Hypothalamus (tissue), 51 donors: ENCODE results near the gene DNAJA2.
"Not testable (repeated sequence)": the region's sequence is repeated elsewhere in the genome, so short reads cannot be mapped to it uniquely, and the experiment has no call there.

Experiments
- DNase-seq, 51 donors: peaks; one replicate each; lab custom pipeline; 2025; lab: John Stamatoyannopoulos, UW

Gene DNAJA2

DNA sequence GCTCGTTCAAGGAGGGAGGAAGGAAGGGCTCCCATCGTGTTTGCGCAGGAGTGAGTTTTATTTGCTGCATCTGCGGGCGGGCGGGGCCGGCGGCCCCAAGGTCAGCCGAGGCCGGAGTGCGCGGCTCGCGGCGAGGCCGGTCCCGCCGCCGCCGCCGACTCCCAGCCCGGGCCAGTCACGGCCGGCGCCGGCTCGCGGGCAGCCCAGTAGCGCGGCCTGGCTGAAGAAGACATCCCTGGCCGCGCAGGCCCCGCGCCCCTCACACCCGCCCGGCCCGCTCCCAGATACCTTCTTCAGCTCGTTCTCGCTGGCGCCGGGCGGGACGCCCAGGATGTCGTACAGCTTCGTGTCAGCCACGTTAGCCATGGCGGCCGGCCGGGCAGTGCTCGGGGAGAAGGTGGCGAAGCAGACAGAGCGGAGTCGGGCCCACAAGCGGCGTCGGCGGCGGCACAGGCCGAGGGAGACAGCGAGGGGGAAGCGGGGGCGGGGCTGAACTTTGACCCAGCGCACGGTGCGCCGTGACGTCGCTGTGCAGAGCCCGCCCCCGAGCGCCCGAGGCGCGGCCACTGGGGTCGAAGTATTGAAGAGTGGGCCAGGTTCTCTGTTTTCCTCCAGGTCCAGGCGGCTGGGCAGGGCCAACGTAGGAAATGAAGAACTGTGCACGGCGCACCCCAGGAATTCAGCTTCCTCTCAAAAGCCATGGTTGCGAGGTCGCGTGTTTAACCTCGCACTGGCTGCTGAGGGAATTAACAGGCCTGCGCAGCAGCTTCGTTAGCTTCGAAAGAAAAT is at the start of gene DNAJA2:
Gene DNAJA2 (minus strand): TSS at position 468 of the 789 bp plus-strand sequence. CDS start 102 bp downstream, at position 366.
- peak; percentile 29 to 93 (median 84) for DNase-seq

DNA sequence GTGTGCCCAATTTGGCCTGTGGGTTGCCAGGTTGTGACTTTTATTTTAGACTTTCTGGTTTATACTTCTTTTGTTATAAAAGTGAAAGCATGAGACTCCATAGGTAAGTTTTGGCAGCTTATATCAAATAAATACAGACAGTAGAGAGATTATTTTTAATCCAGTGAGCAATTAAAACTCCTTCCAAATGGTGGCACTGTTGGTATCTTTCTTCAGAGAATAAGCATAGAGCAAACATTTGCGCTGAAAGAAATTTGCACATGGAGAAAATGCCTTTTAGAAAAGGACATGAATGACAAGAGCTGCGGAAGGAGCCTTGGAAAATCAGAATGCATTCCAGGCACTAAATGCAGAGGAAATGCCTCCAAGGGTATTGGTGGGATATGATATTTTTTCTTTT is 46.1 kb upstream of the DNAJA2 start:
- DNase-seq = no peak

DNA sequence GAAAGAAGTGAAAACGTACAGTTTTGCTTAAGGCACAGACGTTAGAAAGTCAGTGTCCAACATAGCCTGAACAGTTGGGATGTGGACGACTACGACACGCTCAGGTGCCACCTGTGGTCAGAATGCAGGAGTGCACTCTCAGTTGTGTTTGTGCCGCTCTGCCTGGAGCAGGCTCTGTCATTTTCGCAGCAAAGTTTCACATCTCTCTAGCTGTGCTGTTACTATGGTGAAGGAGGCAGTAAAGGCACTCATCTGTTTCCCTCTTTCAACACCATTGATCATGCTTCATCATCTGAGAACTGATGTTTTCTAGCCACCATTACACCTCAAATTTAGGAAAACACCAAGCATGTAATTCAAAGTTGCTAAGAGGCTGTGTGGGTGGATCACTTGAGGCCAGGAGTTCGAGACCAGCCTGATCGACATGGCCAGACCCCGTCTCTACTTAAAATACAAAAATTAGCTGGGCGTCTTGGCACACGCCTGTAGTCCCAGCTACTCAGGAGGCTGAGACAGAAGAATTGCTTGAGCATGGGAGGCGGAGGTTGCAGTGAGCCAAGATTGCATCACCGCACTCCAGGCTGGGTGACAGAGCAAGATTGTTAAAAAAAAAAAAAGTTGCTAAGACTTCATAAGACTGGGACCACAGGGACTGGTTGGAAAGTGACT is 44.9 kb upstream of the DNAJA2 start:
- peak in 14 of 51 donors; percentile 1 to 37 (median 8) for DNase-seq

DNA sequence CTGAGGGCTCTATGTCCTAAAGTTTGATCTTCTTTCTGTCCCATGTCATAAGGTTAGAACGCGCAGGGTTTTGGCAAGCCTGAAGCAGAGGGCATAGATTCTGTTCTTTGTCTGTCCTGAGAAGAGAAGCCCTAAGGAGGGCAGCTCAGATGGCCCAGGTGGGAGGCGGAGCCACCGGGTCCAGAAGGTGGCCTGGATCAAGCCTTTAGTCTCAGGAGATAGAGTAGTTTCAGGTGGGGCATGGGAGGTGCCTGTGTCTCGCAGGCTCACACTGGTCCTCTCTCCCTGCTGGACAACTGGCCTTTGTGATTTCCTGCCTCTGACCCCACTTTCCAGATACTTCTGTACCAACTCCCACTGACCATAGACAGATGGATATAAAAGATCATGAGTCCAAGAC is 44.2 kb upstream of the DNAJA2 start:
- DNase-seq = no peak

DNA sequence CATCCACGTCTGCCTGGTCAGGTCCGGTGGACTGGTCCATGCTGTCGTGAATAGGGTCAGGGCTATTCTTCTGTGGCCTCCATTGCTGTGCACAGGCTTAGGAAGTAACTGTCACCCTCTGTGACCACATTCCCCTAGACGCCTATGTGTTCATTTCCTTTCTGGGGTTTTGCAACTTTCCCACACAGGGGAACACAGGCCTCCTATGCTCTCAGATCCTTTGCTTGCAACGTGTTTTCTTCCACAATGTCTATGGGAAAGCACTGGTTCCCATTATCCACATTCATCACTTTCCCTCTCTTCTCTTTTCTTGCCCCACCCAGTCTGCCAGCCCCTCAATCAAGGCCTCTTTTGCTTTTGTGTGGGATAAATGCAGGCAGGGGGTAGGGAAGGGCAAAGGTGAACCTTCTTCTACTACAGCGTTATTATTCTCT is 43.2 kb upstream of the DNAJA2 start:
- DNase-seq = no peak

DNA sequence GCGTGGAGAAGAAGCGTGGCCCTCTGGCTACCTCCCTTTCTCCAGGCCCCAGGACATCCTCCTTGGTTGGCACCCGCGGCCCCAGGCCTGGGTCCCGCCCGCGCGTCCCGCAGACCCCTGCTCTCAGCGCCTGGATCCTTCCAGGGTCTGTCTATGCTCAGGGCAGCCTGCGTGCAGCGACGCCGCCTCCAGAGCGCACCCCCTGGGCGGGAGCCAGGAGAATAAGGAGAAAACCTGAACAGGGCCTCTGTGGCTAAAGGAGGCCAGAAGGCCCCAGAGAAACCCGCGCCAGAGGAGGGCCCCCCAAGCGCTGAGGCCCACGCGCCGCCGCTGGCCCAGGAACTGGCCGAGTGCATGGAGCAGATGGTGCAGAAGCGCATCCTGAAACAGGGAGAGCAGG is 40.4 kb upstream of the DNAJA2 start:
- no peak for DNase-seq

DNA sequence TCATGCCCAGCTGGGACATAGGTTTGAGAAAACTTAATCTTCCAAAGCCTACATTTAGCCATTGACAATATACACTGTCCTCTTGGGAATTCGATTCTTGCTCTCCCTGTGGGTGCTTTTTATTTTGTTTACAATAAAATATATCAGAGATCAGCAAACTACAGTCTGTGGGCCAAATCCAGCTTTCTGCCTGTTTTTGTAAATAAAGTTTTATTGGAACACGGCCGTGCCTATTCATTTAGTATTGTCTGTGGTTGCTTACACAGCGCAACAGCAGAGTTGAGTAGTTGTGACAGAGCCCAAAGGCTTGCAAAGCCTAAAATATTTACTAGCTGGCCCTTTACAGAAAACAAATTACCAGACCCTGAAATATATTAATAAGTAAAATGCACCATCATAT is 39.7 kb upstream of the DNAJA2 start:
- no peak for DNase-seq

DNA sequence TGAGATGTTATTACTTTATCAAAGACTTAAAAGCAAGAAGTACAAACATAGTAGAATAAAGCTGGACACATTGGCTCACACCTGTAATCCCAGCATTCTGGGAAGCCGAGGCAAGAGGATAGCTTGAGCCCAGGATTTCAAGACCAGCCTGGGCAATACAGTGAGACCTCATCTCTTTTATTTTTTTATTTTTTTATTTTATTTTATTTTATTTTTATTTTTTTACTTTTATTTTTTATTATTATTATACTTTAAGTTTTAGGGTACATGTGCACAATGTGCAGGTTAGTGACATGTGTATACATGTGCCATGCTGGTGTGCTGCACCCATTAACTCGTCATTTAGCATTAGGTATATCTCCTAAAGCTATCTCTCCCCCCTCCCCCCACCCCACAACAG is 37.3 kb upstream of the DNAJA2 start:
- not testable (repeated sequence) for DNase-seq

DNA sequence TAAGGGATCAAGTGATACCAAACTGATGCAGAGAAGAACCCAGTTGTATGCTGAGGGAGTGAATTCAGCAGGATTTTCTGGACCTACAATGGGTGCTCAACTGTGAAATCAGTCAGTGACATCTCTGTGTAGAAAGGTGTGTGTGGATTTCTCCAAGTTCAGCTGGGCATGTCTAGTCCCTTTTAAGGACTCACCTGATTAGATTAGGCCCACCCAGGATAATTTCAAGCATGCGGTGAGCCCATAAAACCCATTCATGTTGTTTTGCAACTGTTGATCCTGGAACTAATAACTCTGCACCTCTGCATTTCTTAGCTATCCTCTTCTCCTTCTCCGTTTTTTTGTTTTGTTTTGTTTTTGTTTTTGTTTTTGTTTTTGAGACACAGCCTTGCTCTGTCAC is 35.1 kb upstream of the DNAJA2 start:
- DNase-seq = no peak

DNA sequence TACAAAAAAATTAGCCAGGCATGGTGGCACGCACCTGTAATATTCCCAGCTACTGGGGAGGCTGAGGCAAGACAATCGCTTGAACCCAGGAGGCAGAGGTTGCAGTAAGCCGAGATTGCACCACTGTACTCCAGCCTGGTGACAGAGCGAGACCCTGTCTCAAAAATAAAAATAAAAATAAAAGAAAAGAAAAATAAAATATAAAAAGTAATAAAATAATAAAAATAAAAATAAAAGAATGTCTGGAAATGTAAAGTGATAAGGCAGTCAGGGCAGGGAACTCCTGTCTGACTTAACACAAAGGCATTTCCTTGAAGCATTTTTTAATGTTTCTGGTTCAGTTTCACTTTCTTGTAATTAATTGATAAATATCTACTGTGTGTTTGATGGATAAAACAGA is 34.7 kb upstream of the DNAJA2 start:
- DNase-seq = no peak

DNA sequence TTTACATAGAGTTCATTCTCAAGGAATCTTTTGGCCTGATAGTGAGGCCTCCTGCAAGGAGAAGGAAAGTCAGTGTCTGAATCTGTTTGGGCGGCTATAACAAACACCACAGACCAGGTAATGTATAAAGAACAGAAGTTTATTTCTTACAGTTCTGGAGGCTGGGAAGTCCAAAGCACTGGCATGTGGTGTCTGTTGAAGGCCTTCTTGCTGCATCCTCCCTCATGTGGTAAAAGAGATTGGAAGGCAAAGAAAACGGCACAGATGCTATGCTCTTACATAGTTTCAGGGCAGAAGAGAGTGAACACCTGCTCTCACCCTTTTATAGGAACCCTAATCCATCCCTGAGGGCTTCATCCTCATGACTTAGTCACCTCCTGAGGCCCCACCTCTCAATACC is 31.2 kb upstream of the DNAJA2 start:
- no peak for DNase-seq

DNA sequence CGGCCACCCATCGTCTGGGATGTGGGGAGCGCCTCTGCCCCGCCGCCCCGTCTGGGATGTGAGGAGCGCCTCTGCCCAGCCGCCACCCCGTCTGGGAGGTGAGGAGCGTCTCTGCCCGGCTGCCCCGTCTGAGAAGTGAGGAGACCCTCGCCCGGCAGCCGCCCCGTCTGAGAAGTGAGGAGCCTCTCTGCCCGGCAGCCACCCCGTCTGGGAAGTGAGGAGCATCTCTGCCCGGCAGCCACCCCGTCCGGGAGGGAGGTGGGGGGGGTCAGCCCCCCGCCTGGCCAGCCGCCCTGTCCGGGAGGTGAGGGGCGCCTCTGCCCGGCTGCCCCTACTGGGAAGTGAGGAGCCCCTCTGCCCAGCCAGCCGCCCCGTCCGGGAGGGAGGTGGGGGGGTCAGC is 26.6 kb upstream of the DNAJA2 start:
- not testable (repeated sequence) for DNase-seq

DNA sequence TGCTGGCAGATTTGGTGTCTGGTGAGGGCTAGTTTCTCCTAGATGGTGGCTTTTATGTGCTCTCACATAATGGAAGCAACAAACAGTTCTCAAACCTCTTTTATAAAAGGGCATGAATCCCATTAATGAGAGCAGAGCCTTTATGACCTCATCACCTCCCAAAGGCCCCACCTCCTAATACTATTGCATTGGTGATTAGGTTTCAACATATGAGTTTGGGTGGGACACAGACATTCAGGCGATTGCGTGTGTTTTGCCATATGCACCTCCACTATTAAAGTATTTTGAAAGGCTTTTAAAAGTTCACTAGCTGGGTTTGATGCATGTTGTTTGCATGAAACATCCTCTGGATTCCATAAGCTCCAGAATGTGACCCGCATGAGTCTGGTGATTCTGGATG is 24.4 kb upstream of the DNAJA2 start:
- DNase-seq = no peak

DNA sequence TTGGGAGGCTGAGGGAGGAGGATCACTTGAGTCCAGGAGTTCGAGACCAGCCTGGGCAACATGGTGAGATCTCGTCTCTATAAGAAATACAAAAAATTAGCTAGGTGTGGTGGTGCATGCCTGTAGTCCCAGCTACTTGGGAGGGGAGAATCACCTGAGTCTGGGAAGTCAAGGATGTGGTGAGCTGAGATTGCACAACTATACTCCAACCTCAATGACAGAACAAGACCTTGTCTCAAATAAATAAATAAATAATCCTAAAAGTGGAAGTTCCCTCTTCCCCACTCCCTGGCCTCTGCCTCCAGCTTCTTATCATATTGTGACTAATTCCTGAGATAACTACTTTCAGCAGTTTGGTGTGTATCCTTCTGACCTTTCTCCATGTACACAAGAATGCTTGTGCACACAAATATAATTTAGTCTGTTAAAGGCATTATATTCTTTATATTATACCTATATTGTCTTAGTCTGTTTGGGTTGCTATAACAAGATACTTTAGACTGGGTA is 23.5 kb upstream of the DNAJA2 start:
- no peak for DNase-seq

DNA sequence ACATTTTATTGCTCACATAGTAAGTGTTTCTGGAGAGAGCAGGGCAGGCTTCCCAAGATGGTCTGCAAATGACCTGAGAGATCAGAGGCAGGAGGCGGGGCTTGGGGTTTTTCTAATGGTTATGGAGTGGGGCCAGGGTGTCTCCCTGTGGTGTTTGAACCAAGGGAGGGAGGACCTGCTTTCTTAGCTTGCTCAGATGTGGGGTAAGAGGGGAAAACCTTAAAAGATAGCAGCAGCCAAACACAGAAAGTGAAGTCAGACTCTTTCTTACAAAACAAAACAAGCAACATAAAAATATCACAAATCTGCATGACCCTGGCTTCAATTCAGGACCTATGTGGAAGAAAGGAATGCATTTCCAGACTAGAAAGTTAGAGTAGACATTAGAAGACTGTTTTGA is 22.9 kb upstream of the DNAJA2 start:
- DNase-seq = no peak

DNA sequence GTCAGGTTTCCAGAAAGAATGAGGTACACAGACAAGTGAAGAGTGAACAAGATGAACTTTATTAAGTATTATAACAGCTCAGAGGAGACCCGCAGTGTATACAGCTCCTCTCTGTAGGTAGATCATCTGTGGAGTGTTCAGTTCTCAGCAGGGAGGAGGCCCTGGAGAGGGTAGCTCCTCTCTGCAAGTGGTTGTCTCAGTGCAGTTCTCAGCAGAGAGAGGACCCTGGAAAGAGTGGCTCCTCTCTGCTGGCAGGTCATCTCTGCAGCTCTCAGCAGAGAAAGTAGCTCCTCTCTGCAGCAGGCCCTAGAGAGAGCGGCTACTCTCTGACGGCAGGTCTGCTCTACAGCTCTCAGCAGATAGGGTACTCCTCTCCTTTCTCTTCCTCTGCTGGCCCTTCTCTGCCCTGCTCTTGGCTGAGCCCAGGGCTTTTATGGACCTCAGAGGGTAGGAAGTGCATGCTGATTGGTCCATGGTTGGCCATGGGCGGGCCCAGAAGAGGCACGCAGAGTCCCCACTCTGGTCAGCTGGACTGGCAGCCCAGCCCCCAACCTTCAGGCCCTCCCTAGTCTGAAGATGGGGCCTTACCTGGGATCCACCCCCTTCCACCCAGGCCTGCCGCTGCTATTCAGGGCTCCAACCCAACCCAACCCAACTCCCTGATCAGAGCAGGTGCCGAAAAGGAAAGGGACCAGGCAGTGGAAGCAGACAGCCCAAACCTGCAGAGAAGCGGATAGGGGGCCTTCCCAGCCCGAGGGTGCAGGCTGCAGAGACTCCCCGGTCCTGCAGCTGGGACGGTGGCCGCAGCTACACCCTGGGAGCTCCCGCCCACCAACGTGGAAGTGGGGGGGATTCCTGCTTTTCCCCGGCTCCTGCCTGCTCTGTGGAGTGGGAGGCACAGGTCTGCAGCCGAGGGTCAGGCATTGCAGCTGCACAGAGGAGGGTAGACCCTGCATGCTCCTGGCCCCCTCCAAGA is 18.5 kb upstream of the DNAJA2 start:
- DNase-seq = no peak

DNA sequence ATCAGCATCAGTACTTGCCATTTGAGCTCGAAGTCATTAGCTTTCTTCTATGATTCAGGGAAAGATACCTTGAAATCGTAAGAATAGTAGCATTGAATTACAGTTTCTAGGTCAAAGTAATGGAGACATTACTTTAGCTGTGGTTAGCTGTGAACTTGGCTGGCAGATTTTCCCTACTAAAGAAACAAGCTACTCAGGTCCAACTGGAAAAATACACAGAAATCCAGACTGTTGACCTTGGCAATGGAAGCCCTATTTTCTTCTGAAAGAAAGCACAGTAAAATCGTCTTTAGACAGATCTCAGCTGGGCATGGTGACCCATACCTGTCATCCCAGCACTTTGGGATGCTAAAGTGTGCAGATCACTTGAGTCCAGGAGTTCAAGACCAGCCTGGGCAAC is 13.4 kb upstream of the DNAJA2 start:
- DNase-seq = no peak

DNA sequence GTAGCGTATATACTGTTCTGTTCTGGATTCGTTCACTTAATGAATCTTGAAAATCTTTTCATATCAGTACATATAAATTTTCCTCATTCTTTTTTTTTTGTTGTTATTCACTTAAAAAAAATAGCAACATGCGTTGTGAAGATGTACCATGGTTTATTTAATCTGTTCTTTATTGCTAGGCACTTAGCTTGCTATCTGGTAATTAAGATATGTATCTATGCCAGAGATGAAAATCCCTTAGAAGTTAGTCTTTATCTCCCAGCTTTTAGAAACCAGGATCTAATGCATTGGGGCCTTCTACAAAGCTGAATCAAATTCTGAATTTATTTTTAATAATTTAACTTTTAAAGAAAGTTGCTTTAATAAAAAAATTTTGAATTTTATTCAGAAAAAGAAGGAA is 13.0 kb upstream of the DNAJA2 start:
- no peak for DNase-seq

DNA sequence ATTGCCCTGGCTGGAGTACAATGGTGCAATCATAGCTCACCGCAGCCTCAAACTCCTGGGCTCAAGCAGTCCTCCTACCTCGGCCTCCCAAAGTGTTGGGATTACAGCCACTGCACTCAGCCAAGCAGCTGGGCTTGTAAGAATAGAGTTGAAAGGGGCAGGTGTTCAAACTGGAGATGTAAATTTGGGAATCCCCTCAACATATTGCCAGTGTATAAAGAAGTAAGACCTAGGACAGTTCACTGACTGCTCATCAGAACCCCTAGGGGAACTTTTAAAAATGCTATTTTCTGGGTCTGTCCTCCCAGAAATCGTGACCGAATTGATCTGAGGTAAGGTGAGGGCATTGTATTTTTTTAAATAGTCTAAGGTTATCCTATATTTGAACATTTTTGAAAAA is 8.9 kb upstream of the DNAJA2 start:
- no peak for DNase-seq

DNA sequence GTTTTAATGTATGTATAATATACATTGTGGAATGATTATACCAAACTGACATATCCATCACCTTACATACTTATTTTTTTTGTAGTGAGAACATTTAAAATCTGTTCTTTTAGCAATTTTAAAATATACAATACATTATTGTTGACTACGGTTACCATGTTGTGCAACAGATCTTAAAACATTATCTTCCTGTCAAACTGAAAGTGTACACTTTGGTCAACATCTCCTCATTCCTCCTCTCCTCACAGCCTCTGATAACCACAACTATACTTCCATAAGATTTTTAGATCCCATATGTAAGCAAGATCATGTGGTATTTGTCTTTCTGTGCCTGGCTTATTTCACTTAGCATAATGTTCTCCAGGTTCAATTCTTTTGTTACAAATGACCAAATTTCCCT is 7.5 kb upstream of the DNAJA2 start:
- no peak for DNase-seq

DNA sequence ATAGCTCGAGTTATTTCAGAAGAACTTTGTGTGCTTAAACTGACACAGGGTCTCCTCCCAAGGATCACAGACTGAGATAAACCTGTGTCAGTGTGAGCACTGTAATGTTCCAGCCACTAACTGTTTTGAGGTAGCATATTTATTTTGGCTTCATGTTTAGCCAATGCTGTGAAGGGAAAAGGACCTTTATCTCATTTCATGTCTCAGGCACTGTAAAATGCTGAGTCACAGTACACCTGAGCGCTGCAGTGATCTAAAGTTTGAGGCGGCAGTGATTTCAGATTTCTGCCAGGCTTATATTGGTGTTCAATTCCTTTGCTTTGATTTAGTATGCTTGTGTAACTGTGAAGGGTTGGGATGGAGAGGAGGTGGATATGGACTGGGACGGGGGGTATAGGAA is 3.1 kb upstream of the DNAJA2 start:
- DNase-seq = no peak
